VCaP (cell line): ENCODE results near the gene PSMD3.

Source experiments
- H3K27ac ChIP-seq: fragments of 450-650 bp; 2 replicates; pipeline ENCODE4 v1.5.1; 2017
- TF ChIP-seq, protein P1 (sequence below): fragments of 450-650 bp; conservative IDR thresholded peaks from 2 replicates; pipeline ENCODE4 v1.5.1; 2017; ENCODE audit warnings: mild to moderate bottlenecking, moderate library complexity

Gene PSMD3

DNA sequence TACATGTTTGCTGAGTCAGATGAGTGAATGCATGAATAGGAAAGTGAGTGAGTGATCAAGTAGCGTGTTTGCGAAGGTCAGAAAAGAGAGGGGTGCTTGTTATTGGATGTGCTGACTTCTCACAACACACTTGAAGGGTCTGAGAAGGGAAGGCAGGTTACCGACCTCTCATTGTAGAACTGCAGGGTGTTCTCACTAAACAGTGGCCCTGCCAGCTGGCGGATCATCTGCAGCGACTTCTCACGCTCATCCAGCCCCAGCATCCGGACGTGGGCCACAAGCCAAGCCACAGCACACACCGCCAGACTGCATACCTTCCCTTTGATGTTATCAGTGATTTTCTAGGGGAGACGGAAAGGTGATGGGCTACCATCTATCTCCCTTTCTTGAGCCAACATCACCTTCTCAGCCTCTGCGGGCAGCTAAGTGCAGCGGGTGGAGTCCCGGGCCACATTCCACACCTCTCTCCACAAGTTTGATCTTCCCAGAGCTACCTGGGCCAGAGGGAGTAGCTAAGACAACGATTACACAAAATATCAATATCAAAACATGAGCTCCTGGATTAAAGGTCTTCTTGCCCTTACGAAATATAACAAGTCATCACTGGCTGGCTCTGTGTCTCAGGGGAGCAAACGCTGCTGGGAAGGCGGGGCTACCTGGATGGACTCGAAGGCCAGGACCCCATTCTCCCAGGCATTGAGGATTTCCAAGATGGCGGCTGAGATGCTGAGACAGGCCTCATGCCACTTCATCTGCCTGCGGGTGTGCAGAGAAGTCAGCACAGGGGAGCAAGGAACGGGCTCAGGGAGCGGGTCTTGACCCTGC is 45.6 kb downstream of the PSMD3 start:
- H3K27ac ChIP-seq, result peak overlapping the region; percentile 33
- TF ChIP-seq, protein P1, sequence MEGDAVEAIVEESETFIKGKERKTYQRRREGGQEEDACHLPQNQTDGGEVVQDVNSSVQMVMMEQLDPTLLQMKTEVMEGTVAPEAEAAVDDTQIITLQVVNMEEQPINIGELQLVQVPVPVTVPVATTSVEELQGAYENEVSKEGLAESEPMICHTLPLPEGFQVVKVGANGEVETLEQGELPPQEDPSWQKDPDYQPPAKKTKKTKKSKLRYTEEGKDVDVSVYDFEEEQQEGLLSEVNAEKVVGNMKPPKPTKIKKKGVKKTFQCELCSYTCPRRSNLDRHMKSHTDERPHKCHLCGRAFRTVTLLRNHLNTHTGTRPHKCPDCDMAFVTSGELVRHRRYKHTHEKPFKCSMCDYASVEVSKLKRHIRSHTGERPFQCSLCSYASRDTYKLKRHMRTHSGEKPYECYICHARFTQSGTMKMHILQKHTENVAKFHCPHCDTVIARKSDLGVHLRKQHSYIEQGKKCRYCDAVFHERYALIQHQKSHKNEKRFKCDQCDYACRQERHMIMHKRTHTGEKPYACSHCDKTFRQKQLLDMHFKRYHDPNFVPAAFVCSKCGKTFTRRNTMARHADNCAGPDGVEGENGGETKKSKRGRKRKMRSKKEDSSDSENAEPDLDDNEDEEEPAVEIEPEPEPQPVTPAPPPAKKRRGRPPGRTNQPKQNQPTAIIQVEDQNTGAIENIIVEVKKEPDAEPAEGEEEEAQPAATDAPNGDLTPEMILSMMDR, result no peak

DNA sequence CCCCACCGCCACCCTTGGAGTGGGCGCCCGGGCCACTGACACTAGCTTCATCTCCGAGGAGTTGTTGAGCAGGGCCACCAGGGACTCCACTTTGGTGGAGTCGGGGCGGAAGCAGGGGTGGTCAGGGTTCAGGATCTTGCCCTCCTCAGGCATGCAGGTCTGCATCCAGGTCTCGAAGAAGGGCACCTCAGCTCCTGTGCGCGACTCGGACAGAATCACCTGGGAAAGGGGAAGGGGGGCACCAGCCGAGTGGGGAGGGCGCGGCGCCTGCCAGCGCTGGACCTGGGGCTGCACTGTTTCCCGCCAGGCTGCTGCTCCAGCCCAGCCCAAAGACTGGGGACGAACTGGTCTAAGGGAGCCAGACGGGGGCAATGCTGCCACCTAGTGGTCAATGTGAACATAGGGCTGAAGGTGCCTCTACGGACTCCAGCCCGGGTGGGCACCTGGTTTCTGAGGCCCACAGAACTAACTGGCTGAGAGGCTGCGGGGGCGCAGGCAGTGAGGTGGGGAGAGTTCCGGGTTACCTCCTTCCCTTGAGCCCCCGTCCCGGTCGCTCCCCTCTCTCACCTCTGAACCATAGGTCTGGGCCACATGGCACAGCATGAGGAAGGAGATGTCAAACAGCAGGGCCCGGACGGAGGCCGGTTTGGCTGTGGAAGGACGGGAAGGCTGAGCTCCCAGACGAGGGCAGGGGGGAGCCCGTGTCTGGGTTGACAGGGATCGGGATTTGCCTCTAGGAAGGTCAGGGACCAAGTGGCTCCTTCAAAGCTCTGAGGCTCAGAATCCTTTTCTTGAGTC is 46.4 kb downstream of the PSMD3 start:
- H3K27ac ChIP-seq, result peak overlapping the region; percentile 33; the same call in 1 of the 2 replicates
- TF ChIP-seq, protein P1, result peak; percentile 98

DNA sequence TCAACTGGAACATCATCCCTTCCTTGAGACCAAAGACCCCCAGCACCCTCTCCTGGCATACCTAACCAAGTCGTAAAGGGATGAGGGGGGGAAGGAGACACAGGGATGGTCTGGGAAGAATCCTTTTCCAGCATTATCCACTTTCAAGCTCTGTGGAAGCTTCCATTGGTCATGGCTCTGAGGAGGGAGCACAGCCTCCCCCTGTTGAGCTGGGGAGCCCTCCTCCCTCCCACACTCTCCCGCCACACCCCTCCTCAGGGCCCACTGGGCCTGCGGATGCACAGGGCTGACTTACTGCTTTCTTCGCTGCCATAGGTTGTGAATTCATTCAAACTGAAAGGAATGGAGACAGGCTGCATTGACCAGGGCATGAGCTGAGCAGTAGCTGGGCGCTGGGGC is 47.0 kb downstream of the PSMD3 start:
- no peak overlapping the region for H3K27ac ChIP-seq
- TF ChIP-seq, protein P1, result no peak

DNA sequence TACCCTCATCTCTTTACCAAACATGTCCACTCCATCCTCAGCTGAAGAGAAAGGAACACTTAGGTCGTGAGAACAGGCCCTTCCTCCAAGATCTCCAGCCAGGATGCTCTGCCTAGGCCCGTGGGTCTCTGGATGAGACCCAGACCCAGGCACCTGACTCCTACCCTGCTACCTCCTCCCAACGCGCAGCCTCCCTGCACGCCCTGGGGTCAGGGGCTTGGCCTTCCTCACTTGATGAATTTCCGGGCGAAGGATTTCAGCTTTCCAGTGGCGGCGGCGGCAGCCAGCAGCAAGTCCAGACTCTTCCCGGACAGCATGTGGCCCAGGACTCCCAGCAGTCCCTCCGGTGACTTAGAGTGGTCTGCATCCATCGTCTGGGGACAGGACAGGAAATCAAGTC is 48.0 kb downstream of the PSMD3 start:
- no peak overlapping the region for H3K27ac ChIP-seq
- TF ChIP-seq, protein P1, result no peak

DNA sequence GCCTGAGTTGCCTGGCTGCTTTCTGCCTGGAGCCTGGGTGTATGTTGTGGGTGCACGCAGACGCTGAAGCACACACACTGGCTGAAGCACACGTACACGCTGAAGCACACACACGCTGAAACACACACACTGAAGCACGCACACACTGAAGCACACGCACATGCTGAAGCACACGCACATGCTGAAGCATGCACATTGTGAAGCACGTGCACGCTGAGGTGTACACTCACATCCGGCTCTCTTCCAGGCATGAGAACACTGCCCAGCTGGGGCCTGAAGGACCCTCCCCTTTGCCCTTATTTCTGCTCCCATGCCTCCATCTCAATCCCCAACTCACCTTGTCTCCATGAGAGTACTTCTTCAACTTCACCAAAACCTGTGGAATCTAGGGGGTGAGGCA is 51.1 kb downstream of the PSMD3 start:
- no peak overlapping the region for H3K27ac ChIP-seq
- TF ChIP-seq, protein P1, result no peak

DNA sequence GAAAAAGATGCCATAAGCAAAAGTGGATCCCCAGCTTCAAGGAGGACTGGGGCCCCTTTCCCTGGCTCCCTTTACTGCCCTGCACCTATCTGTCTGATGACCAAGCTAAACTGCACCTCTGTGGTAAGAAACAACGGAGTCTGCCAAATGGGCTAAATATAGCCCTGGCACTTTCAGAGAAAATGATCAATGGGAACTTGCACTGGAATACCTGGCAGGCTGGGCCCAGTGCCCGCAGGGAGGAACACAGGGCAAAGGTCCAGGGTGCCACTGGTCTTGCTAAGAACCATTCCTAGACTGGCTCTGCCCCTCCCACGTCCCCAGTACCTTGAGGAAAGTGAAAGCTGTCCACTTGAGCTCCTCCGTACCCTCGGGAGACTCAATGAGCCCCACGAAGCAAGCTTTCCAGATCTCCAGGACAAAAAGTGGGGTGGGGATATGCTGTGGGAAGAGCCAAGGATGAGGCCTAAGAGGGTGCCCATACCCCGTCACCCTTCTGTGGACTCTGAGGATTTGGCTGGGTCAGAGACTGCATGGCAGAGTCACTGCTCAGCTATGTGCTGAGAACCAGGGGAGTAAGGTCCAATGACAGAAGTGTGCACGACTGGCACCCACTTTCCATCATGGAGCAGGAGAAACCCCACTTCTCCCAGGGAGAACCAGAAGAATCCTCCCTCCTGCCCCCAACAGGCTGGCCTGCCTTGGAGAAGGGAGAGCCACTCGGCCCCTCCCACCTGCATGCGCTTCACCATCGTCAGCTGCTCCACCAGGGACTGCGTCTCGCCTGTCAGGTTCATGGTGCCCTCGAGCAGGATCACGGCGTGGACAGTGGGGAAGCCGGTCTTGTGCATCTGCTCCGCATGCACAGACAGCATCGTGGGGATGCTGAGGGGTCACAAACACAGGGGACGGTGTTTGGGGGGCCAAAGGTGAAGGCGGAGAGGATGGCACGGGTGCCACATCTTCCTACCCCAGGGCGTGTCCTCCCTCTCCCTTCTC is 52.0 kb downstream of the PSMD3 start:
- TF ChIP-seq, protein P1, result no peak
- no peak overlapping the region for H3K27ac ChIP-seq
